CD4-positive, alpha-beta T cell treated with Interleukin-6 for 4 hours (primary cell): ENCODE results near the gene CELA1.

Experiments
- DNase-seq: peaks from one replicate; pipeline ENCODE4 v3.0.0-alpha.2; 2020; ENCODE audit warnings: mixed read lengths

CELA1 gene

GRCh38 chr12:51374361-51374760 lies 27.9 kb upstream of the CELA1 start:
- DNase-seq: no peak

GRCh38 chr12:51373187-51373586 lies 26.7 kb upstream of the CELA1 start:
- DNase-seq: no peak

- no peak for DNase-seq
Observed at GRCh38 chr12:51372021-51372420, 25.5 kb upstream of the CELA1 start.

GRCh38 chr12:51371295-51371953 lies 24.9 kb upstream of the CELA1 start:
- no peak for DNase-seq

- DNase-seq: no peak
Observed at GRCh38 chr12:51370667-51371066, 24.2 kb upstream of the CELA1 start.

GRCh38 chr12:51369581-51369980 lies 23.1 kb upstream of the CELA1 start:
- DNase-seq: no peak

- DNase-seq: peak; percentile 89
Observed at GRCh38 chr12:51368640-51369517, 22.4 kb upstream of the CELA1 start.

- DNase-seq: no peak
Observed at GRCh38 chr12:51365276-51365675, 18.8 kb upstream of the CELA1 start.

- DNase-seq: no peak
Observed at GRCh38 chr12:51364001-51364400, 17.5 kb upstream of the CELA1 start.

- DNase-seq: no peak
Observed at GRCh38 chr12:51362747-51363342, 16.4 kb upstream of the CELA1 start.

GRCh38 chr12:51362307-51362706 lies 15.8 kb upstream of the CELA1 start:
- no peak for DNase-seq

- no peak for DNase-seq
Observed at GRCh38 chr12:51361161-51362016, 14.9 kb upstream of the CELA1 start.

GRCh38 chr12:51360315-51360714 lies 13.8 kb upstream of the CELA1 start:
- DNase-seq: no peak

- DNase-seq: no peak
Observed at GRCh38 chr12:51359851-51360250, 13.4 kb upstream of the CELA1 start.

- DNase-seq: no peak
Observed at GRCh38 chr12:51358496-51358895, 12.0 kb upstream of the CELA1 start.

- DNase-seq: no peak
Observed at GRCh38 chr12:51357374-51358047, 11.0 kb upstream of the CELA1 start.

- peak; percentile 61 for DNase-seq
Observed at GRCh38 chr12:51351913-51352532, 5.5 kb upstream of the CELA1 start.

GRCh38 chr12:51349026-51349425 lies 2.5 kb upstream of the CELA1 start:
- no peak for DNase-seq

- DNase-seq: no peak
Observed at GRCh38 chr12:51348116-51348515, 1.6 kb upstream of the CELA1 start.

- no peak for DNase-seq
Observed at GRCh38 chr12:51345681-51346080, 798 bp downstream of the CELA1 start.

GRCh38 chr12:51343201-51343600 lies 3.3 kb downstream of the CELA1 start:
- DNase-seq: no peak

- DNase-seq: no peak
Observed at GRCh38 chr12:51342416-51342815, 4.1 kb downstream of the CELA1 start.
